ENCODE data around the gene KPNA5. TPM values are rescaled to one million over a fixed set of nuclear protein-coding genes. Genes with fewer than 3 reads are reported as not detected.

KPNA5 gene
- total RNA-seq, 2 donors from 2014 or later: 10.4 to 20.1 TPM

DNA sequence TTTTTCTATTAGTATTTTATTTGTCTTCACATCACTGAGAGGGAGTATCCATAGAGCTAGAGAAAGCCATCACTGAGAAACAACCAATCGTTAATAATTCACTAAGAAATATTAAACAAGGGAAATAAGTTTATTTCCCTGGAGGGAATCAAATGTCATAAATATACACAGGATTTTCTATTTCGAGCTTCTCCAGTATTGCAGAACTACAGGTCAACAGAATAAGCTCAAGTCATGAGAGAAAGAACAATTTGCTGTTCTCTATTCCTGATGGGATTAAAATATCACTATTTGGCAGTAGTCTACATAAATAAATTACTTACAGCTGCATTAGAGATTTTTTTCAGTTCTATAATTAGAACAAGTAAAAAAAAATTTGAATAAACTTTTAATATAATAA is 86.7 kb downstream of the KPNA5 start:
- peaks cover 8% of the 10 kb centered on the region for H3K4me1 Mint-ChIP-seq
- WGBS, 2 experiments (ENCODE audit: insufficient coverage in 1 of 2, insufficient read length in 1 of 2): 100% methylated on average over 1 of the region's 2 CpGs
- no peak overlapping the region for H3K4me3 Mint-ChIP-seq
- Histone ChIP-seq H3K4me3 (ENCODE audit: low read length) (no peak overlapping the region), H3K4me1 (ENCODE audit: control insufficient read depth, insufficient read depth, low read length) (no peaks in the 10 kb centered on the region), H3K27me3 (ENCODE audit: control insufficient read depth, insufficient read depth, low read length, poor library complexity, severe bottlenecking) (peaks cover 44% of the 10 kb centered on the region), H3K36me3 (ENCODE audit: control insufficient read depth, insufficient read depth, low read length) (no peaks in the 10 kb centered on the region), H3K27ac (ENCODE audit: low read depth, low read length) (no peak overlapping the region), H3K9ac (ENCODE audit: extremely low read depth, low read length, poor library complexity, severe bottlenecking) (no peak overlapping the region), H3K9me3 (ENCODE audit: control insufficient read depth, low read length) (no peaks in the 10 kb centered on the region)
- TF ChIP-seq, protein P1, sequence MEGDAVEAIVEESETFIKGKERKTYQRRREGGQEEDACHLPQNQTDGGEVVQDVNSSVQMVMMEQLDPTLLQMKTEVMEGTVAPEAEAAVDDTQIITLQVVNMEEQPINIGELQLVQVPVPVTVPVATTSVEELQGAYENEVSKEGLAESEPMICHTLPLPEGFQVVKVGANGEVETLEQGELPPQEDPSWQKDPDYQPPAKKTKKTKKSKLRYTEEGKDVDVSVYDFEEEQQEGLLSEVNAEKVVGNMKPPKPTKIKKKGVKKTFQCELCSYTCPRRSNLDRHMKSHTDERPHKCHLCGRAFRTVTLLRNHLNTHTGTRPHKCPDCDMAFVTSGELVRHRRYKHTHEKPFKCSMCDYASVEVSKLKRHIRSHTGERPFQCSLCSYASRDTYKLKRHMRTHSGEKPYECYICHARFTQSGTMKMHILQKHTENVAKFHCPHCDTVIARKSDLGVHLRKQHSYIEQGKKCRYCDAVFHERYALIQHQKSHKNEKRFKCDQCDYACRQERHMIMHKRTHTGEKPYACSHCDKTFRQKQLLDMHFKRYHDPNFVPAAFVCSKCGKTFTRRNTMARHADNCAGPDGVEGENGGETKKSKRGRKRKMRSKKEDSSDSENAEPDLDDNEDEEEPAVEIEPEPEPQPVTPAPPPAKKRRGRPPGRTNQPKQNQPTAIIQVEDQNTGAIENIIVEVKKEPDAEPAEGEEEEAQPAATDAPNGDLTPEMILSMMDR (conservative IDR thresholded peaks at IDR 0.05): no peak
- DNase-seq: no peak
- no peaks in the 10 kb centered on the region for H3K9me3 Mint-ChIP-seq
- no peak overlapping the region for H3K27ac Mint-ChIP-seq
- H3K27me3 Mint-ChIP-seq (ENCODE audit: insufficient read depth): peaks cover 37% of the 10 kb centered on the region
- H3K36me3 Mint-ChIP-seq (ENCODE audit: low read depth): no peaks in the 10 kb centered on the region

- 88 to 94% methylated on average over 1 of the region's 1 CpG for WGBS, 2 experiments (ENCODE audit: insufficient coverage in 1 of 2, insufficient read length in 1 of 2)
Measured at GRCh38 chr6:116772450-116772849, 91.4 kb downstream of the KPNA5 start.

GRCh38 chr6:116773886-116774285 is 92.9 kb downstream of the KPNA5 start:
- DNase-seq: no peak
- WGBS, 2 experiments (ENCODE audit: insufficient coverage in 1 of 2, insufficient read length in 1 of 2): 100% methylated on average over 1 of the region's 1 CpG; no CpG with 5 or more reads in 1 of the 2 experiments
- no peaks in the 10 kb centered on the region for H3K4me1 Mint-ChIP-seq

More at GRCh38 chr6:116772450-116772849, 91.4 kb downstream of the KPNA5 start:
- no peak for DNase-seq
- H3K36me3 Mint-ChIP-seq (ENCODE audit: low read depth): no peaks in the 10 kb centered on the region
- peaks cover 2% of the 10 kb centered on the region for H3K27me3 Mint-ChIP-seq (ENCODE audit: insufficient read depth)
- Histone ChIP-seq H3K9ac (ENCODE audit: extremely low read depth, low read length, poor library complexity, severe bottlenecking) (no peak overlapping the region), H3K27me3 (ENCODE audit: control insufficient read depth, insufficient read depth, low read length, poor library complexity, severe bottlenecking) (no peaks in the 10 kb centered on the region), H3K4me1 (ENCODE audit: control insufficient read depth, insufficient read depth, low read length) (no peaks in the 10 kb centered on the region), H3K36me3 (ENCODE audit: control insufficient read depth, insufficient read depth, low read length) (no peaks in the 10 kb centered on the region), H3K9me3 (ENCODE audit: control insufficient read depth, low read length) (no peaks in the 10 kb centered on the region), H3K27ac (ENCODE audit: low read depth, low read length) (no peak overlapping the region), H3K4me3 (ENCODE audit: low read length) (no peak overlapping the region)
- H3K27ac Mint-ChIP-seq: no peak overlapping the region
- no peaks in the 10 kb centered on the region for H3K9me3 Mint-ChIP-seq
- H3K4me1 Mint-ChIP-seq: no peaks in the 10 kb centered on the region
- no peak overlapping the region for H3K4me3 Mint-ChIP-seq
- TF ChIP-seq, protein P1 (conservative IDR thresholded peaks at IDR 0.05): no peak

More at GRCh38 chr6:116773886-116774285, 92.9 kb downstream of the KPNA5 start:
- TF ChIP-seq, protein P1 (conservative IDR thresholded peaks at IDR 0.05): no peak
- Histone ChIP-seq H3K27ac (ENCODE audit: low read depth, low read length) (no peak overlapping the region), H3K4me3 (ENCODE audit: low read length) (no peak overlapping the region), H3K9me3 (ENCODE audit: control insufficient read depth, low read length) (no peaks in the 10 kb centered on the region), H3K27me3 (ENCODE audit: control insufficient read depth, insufficient read depth, low read length, poor library complexity, severe bottlenecking) (no peaks in the 10 kb centered on the region), H3K36me3 (ENCODE audit: control insufficient read depth, insufficient read depth, low read length) (no peaks in the 10 kb centered on the region), H3K9ac (ENCODE audit: extremely low read depth, low read length, poor library complexity, severe bottlenecking) (no peak overlapping the region), H3K4me1 (ENCODE audit: control insufficient read depth, insufficient read depth, low read length) (no peaks in the 10 kb centered on the region)
- no peaks in the 10 kb centered on the region for H3K27me3 Mint-ChIP-seq (ENCODE audit: insufficient read depth)
- no peak overlapping the region for H3K27ac Mint-ChIP-seq
- no peaks in the 10 kb centered on the region for H3K9me3 Mint-ChIP-seq
- no peak overlapping the region for H3K4me3 Mint-ChIP-seq
- H3K36me3 Mint-ChIP-seq (ENCODE audit: low read depth): no peaks in the 10 kb centered on the region
